Colonic mucosa (tissue), 4 donors: Measurements from ENCODE around the gene CLIC1. TPM values are rescaled to one million over a fixed set of nuclear protein-coding genes. Genes with fewer than 3 reads are reported as not detected.

Source experiments
- DNase-seq: peaks from one replicate; pipeline ENCODE4 v3.0.0-alpha.2; 2020
- H3K27ac ChIP-seq: fragments of 200-600 bp; one replicate; pipeline ENCODE4 v1.8.0; 2021
- H3K27me3 ChIP-seq: fragments of 200-600 bp; one replicate; pipeline ENCODE4 v1.8.0; 2021
- H3K36me3 ChIP-seq: fragments of 200-600 bp; one replicate; pipeline ENCODE4 v1.8.0; 2021
- H3K4me1 ChIP-seq: fragments of 200-600 bp; one replicate; pipeline ENCODE4 v1.8.0; 2021; ENCODE audit warnings: mild to moderate bottlenecking
- H3K4me3 ChIP-seq: fragments of 200-600 bp; one replicate; pipeline ENCODE4 v1.8.0; 2021
- H3K9ac ChIP-seq, 2 donors: one replicate each; pipeline ENCODE4 v1.7.0; 2013; ENCODE audit warnings: control low read depth in 2 of 2, low read depth in 2 of 2, low read length in 2 of 2
- H3K9me3 ChIP-seq: fragments of 200-600 bp; one replicate; pipeline ENCODE4 v1.8.0; 2021
- CTCF ChIP-seq: fragments of 200-600 bp; IDR thresholded peaks from one replicate; pipeline ENCODE4 v1.8.0; 2022; ENCODE audit warnings: antibody characterized with exemption, mild to moderate bottlenecking
- intact Hi-C: fragments of 100-400 bp; cut with DNase I; formaldehyde crosslinking; loops from one replicate; pipeline ENCODE4 v1.14.1; 2022
- total RNA-seq, 2 donors: library from RNA; stranded (reverse); fragmentation: NEBNext Ultra II Directional in 1 of 2; extraction: Animal tissue kit (Norgen Biotek cat#: 25700) in 1 of 2; gene quantifications; one replicate each; pipeline ENCODE4 v1.2.1, GENCODE V29; 2021
- donor health status: healthy.
- donor health status: DM: no; HTN: no; CAD: no.
- donor health status: DM: no; HTN: no; CAD: no.

CLIC1 gene
- total RNA-seq, 2 donors from 2014 or later = 622 to 646 TPM

- Histone ChIP-seq H3K9ac (peak within 1 kb of the TSS; percentile 91 to 99), H3K4me1 (peaks cover 12% of the 10 kb centered on the region), H3K36me3 (no peaks in the 10 kb centered on the region), H3K9me3 (no peaks in the 10 kb centered on the region), H3K27ac (peak within 1 kb of the TSS; percentile 95), H3K27me3 (no peaks in the 10 kb centered on the region), H3K4me3 (peak within 1 kb of the TSS; percentile 48)
- no peak for TF ChIP-seq CTCF
- intact Hi-C loops = loop anchor here (5.0 kb wide), 1 partner anchor 34 kb away; the partner anchor contains the start of gene CLIC1
- peak; percentile 99 for DNase-seq
These were observed 33.3 kb downstream of the CLIC1 start, which contains the start of gene ABHD16A for GRCh38 chr6:31702819-31703716. Gene ABHD16A (minus strand): TSS chr6:31703324. CDS start chr6:31703281, 43 bp downstream.

GRCh38 chr6:31702405-31702818, 33.9 kb downstream of the CLIC1 start:
- intact Hi-C loops = loop anchor here (5.0 kb wide), 1 partner anchor 35 kb away; the partner anchor contains the start of gene CLIC1
- H3K36me3 ChIP-seq = no peaks in the 10 kb centered on the region
- H3K27ac ChIP-seq = peak overlapping the region; percentile 95
- no peak for TF ChIP-seq CTCF
- H3K9me3 ChIP-seq = no peaks in the 10 kb centered on the region
- no peaks in the 10 kb centered on the region for H3K27me3 ChIP-seq
- H3K4me1 ChIP-seq = peaks cover 12% of the 10 kb centered on the region
- H3K4me3 ChIP-seq = peak overlapping the region; percentile 48
- no peak for DNase-seq
- H3K9ac ChIP-seq = peak overlapping the region; percentile 91 to 99

GRCh38 chr6:31701666-31702404, 34.5 kb downstream of the CLIC1 start:
- Histone ChIP-seq H3K9ac (peak overlapping the region; percentile 91 to 99), H3K4me1 (peaks cover 12% of the 10 kb centered on the region), H3K27ac (peak overlapping the region; percentile 95), H3K4me3 (peak overlapping the region; percentile 48), H3K9me3 (no peaks in the 10 kb centered on the region), H3K36me3 (no peaks in the 10 kb centered on the region), H3K27me3 (no peaks in the 10 kb centered on the region)
- no peak for TF ChIP-seq CTCF
- intact Hi-C loops = loop anchor here (5.0 kb wide), 1 partner anchor 35 kb away; the partner anchor contains the start of gene CLIC1
- DNase-seq = no peak

GRCh38 chr6:31700740-31701401, 35.5 kb downstream of the CLIC1 start:
- intact Hi-C loops = loop anchor here (5.0 kb wide), 1 partner anchor 36 kb away; the partner anchor contains the start of gene CLIC1
- Histone ChIP-seq H3K27me3 (no peaks in the 10 kb centered on the region), H3K9me3 (no peaks in the 10 kb centered on the region), H3K27ac (no peak overlapping the region), H3K4me1 (peaks cover 12% of the 10 kb centered on the region), H3K4me3 (no peak overlapping the region), H3K36me3 (no peaks in the 10 kb centered on the region), H3K9ac (peak overlapping the region in 1 of 2 donors; percentile 99)
- no peak for TF ChIP-seq CTCF
- no peak for DNase-seq

- Histone ChIP-seq H3K27ac (no peak overlapping the region), H3K36me3 (no peaks in the 10 kb centered on the region), H3K27me3 (no peaks in the 10 kb centered on the region), H3K4me1 (peaks cover 12% of the 10 kb centered on the region), H3K4me3 (no peak overlapping the region), H3K9me3 (no peaks in the 10 kb centered on the region), H3K9ac (no peak overlapping the region)
- TF ChIP-seq CTCF = no peak
- no peak for DNase-seq
- intact Hi-C loops = no loop called here
These were observed 38.8 kb downstream of the CLIC1 start for GRCh38 chr6:31697555-31697954.
